Measurements from ENCODE around the gene UTP3.

- no peak for TF ChIP-seq TCF7 (IDR thresholded peaks at IDR 0.05; ENCODE audit: borderline replicate concordance)
- no peak for TF ChIP-seq CTCF (IDR thresholded peaks at IDR 0.05 in 2 of 3, conservative IDR thresholded peaks at IDR 0.05 in 1 of 3; ENCODE audit: insufficient read depth in 2 of 3, low read depth in 1 of 3, low read length in 3 of 3)
- no peak for TF ChIP-seq ZBED1 (IDR thresholded peaks at IDR 0.05)
- TF ChIP-seq POLR2A (conservative IDR thresholded peaks at IDR 0.05): no peak
- no peak for TF ChIP-seq SP1 (CRISPR knock-in tag; IDR thresholded peaks at IDR 0.05)
- TF ChIP-seq MNT (conservative IDR thresholded peaks at IDR 0.05): no peak
- no peak for TF ChIP-seq ZNF23 (CRISPR knock-in tag; IDR thresholded peaks at IDR 0.05)
- TF ChIP-seq KAT2B (IDR thresholded peaks at IDR 0.05; ENCODE audit: low read depth, low read length): no peak
These were observed 25.2 kb downstream of the UTP3 start for GRCh38 chr4:70713453-70714078.

Measured in K562 (cell line).